UCSD-AML1 (cell line): ENCODE measurements around the gene TPTE2.
"Not testable (repeated sequence)": the region's sequence is repeated elsewhere in the genome, so short reads cannot be mapped to it uniquely, and the experiment has no call there.

ENCODE experiments used
- DNase-seq: peaks from one replicate; lab custom pipeline; 2025; ENCODE audit not compliant: unreplicated experiment; lab: John Stamatoyannopoulos, UW

TPTE2 gene

DNA sequence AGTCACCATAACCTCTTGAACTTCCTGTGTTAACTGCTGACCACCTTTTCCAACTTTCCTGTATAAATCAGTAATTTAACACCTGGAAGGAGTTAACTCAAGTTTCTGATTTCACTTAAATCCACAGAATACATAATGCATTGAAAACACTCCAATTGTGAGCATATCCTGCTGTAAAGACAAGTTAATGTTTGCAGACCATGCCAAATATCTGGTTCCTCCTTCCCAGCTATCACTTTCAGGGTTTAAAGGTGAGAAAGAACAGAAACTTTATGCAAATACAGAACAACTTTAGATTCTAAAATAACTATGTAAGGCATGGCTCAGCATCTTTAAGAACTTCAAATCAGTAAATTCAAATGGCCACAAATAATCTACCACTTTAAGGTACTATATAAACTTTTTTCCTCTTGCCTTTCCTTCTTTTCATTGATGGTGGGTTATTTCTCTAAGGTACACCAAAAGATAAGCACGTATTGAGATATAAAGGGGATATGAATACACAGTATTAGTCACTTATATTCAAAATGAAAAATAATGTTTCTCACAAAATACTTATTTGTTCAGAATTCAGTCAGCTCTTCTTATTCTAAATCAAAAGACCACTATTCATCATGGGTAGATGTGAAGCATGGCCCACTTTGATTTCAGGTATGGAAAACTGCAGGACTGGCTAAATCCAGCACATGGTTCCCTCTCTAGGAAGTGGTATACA, 6.6 kb upstream of the TPTE2 start:
- no peak for DNase-seq

DNA sequence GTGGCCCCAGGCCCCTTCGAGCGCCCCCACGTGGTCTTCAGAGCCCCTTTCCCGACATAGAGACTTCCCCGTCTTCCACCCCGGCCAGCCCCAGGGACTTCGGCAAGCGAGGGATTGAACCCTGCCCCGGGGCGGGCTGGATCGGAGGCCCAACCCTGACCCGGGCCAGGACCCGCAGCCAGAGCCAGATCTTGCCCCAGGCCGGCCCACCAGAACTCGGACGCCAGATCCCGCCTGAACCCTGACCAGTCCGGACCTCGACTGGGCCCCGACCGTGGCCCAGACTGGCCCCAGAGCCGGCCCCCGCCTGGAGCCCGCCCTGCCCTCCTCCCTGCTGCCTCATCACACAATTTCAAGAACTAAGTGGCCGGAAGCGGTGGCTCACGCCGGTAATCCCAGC, 253 bp upstream of the TPTE2 start:
- DNase-seq = no peak

DNA sequence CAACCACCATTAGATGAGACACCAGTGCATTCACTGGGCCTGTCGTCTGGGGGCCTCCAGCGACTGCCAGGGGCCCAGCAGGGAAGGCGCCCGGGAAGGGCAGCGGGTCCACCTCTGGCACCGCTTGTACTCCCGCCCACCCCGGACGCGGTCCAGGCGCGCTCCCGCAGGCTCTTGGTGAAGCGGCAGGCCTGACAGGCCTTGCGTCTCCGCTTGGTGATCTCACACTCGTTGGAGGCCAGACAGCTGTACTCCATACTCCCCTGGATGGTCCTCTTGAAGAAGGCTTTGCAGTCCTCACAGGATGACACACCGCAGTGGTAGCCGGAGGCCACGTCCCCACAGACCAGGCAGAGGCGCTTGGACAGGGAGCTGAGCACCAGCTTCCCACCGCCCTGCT, 660 bp downstream of the TPTE2 start:
- not testable (repeated sequence) for DNase-seq

DNA sequence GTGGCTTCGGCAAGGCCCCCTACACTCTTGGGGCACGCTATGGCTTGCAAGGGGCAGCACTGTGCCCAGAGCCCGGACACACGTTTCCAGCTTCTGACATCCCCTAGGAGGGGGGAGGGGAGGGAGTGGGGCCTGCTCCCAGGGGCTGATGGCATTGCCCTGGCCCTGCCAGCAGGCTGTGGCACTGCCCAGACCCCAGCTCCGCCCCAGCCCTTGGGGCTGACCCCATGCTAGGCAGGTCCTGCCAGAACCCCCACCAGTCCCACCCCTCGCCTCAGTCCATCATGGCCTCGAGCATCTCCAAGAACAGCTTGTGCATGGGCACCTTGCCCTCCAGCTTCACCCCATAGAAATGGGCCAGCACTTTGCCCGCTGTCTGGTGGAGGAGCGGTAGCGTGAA, 1.6 kb downstream of the TPTE2 start:
- DNase-seq = not testable (repeated sequence)

DNA sequence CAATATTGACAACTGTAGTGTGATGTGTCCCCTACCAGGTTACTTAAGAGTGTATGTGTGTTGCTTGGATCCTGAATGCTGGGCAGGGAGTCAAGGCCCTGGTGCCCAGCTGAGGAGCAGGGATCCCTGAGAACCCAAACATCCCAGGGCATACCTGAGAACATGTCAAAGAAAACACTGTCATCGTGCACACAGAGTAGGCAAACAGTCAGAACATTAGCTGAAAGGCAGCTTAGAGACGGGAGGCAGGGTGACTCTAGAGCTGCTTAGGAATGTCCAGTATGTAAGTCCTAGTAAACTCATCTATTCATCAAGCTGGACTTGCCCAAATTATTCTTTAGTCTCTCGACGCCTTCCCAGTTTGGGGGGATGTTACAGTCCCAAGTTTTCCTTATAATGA, 4.0 kb downstream of the TPTE2 start:
- DNase-seq = not testable (repeated sequence)

DNA sequence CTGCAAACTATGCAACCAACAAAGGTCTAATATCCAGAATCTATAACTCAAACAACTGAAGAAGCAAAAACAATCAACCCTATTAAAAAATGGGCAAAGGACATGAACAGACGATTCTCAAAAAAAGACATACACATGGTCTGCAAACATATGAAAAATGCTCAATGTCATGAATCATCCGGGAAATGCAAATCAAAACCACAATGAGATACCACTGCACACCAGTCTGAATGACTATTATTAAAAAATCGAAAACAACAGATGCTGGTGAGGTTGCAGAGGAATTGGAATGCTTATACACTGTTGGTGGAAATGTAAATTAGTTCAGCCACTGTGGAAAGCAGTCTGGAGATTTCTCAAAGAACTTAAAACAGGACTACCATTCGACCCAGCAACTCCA, 12.1 kb downstream of the TPTE2 start:
- DNase-seq = not testable (repeated sequence)

- not testable (repeated sequence) for DNase-seq
Measured at GRCh38 chr13:19525634-19526033, 35.7 kb downstream of the TPTE2 start.

DNA sequence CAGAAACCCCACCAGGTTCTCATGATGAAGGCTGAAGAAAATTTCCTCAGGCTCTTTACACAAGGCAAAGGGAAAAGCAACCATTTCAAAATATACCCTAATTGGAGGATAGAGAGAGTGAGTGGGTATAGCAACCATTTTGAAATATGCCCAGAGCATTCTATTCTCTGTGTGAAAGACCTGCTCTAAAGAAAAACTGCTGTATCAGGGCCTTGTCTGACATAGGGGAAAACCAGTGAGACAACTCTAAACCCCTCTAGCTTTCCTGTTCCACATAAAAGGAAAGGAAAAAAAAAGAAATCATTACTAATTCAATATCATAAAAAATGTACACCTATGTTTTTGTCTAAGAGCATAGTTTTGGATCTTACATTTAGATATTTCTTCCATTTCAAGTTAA, 42.3 kb downstream of the TPTE2 start:
- DNase-seq = no peak

DNA sequence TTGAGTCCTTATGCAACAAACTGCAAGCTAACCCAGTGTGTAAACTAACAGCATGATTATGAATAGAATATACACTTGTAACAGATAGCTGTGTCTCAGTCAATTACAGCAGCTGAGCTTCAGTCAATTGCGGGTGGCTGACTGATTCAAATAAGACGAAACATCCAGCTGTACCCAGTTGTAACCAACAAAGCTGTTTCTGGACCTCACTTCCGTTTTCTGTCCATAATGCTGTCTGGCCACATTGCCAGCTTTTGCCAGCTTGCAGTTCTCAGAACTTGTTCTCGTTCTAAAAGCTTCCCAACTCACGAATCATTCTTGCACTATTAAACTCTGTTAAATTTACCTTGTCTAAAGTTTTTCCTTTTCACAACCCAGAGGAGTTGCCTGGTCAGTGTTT, 53.7 kb downstream of the TPTE2 start:
- DNase-seq = not testable (repeated sequence)

DNA sequence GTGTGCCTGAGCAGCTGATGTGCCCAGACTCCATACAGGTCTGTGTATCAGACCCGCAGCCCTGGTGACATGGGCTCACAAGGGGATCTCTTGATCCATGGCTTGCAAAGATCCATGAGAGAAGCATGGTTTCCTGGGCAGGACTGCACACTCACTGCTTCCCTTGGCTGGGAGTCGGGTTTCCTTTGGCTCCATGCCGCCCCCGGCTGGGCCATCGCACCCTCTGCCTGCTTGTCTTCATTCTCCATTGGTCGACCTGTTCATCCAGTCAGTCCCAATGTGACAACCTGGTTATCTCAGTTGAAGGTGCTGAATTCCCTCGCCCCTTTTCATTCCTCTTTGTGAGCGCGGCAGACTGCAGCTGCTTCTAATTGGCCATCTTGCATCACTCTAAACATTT, 101.2 kb downstream of the TPTE2 start:
- not testable (repeated sequence) for DNase-seq

DNA sequence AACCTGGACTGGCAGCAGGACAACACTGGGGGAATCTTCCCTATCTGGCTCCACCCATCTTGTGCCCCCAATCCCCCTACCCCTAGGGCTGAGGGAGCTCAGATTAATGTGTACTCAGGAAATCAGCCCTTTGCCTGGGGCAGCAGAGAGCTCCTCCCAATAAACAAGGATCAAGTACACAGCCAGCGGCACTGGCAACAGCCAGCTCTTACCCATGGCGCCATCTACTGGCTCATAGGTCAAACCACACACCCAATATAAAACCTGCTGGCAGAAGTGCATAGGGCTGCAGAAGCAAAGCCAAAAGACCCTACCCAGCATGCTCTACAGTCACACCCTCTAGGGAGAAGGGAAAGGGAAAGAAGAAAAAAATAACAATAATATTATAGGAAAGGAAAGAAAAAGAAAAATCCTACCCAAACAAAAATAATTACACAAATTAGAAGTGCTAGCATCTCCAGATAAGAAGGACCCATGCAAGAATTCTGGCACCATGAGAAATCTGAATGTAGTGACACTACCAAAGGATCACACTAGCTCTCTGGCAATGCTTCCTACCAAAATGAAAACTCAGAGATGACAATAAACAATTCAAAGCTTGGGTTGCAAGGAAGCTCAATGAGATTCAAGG, 122.2 kb downstream of the TPTE2 start:
- peak; percentile 50 for DNase-seq

DNA sequence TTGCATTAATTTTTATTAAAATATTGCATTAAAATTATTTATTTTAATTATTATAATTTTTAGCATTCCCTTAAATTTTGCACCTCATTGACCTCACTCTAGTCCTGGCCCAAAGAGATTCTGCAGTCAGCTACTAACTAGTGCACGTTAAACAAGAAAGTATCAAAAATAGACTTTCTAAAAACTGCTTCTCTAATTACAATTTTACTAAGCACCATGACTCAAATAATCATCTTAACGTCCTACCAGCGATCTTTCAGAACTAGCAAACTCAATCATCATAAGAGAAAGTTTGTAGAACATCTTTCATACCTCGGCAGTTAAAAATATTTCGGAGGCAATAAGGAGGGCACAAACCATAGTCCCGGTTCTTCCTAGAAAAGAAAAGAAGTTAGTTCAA, 123.6 kb downstream of the TPTE2 start:
- DNase-seq = not testable (repeated sequence)

GRCh38 chr13:19422236-19422635, 139.1 kb downstream of the TPTE2 start:
- not testable (repeated sequence) for DNase-seq

GRCh38 chr13:19412494-19412893, 148.8 kb downstream of the TPTE2 start:
- DNase-seq = not testable (repeated sequence)

DNA sequence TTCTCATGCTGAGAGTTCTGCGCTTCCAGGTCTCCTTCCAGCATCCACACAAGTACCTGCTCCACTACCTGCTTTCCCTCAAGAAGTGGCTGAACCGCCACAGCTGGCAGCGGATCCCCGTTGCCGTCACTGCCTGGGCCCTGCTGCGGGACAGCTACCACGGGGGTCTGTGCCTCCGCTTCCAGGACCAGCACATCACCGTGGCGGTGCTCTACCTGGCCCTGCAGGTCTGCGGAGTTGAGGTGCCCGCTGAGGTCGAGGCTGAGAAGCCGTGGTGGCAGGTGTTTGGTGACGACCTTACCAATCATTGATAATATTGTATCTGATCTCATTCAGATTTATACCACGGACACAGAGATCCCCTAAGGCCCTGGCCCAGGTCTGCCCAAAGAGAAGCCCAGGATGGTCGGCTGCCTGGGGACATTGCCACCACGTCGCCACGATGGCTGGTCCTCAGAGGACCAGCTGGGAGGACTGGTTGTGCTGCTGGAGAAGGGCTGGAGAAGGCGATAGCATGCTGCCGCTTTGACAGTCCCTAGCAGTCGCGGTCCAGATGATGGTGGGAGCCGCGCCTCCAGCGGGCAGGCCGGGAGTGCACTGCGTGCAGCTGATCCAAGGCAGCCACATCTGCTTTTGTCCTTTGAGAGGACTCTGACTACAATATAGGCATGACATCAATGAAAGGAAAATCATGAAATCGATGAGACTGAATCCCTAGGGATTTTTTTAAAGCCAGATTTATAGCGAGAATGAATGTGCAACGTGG, 178.4 kb downstream of the TPTE2 start:
- not testable (repeated sequence) for DNase-seq

- DNase-seq = no peak
Measured at GRCh38 chr13:19382111-19382510, 179.2 kb downstream of the TPTE2 start.
